ENCODE results near the gene PALLD. TPM values are rescaled to one million over a fixed set of nuclear protein-coding genes. Genes with fewer than 3 reads are reported as not detected.

Gene PALLD
- total and polyA plus RNA-seq, 2 of the 13 experiments (the other 11 are each of a cell fraction or from before 2014, with no cell fraction given) = 0.50 to 1.5 TPM

GRCh38 chr4:168803732-168804131 is 306.9 kb downstream of the PALLD start:
- FAIRE-seq = no peak

GRCh38 chr4:168804146-168804545 is 307.3 kb downstream of the PALLD start:
- in situ Hi-C loops (cut with HindIII; ENCODE audit: extremely low pct_ligation_motif_present, low pct_unique_long_range_greater_than_20kb) (no loop called here), intact Hi-C loops (cut with micrococcal nuclease; ENCODE audit: unreplicated experiment) (no loop called here)
- 46% methylated on average over 3 of the region's 3 CpGs for WGBS (ENCODE audit: low lambda C conversion rate)
- Histone ChIP-seq H3K36me3 (replicated peaks in 1 of 2; ENCODE audit: control insufficient read depth in 1 of 2, insufficient read depth in 2 of 2, low read length in 2 of 2) (no peaks in the 10 kb centered on the region), H3K4me2 (ENCODE audit: low read depth, low read length) (no peak overlapping the region), H3K27me3 (ENCODE audit: control insufficient read depth in 1 of 2, insufficient read depth in 2 of 2, low read length in 2 of 2) (no peaks in the 10 kb centered on the region), H3K4me3 (replicated peaks in 1 of 3; ENCODE audit: insufficient read depth in 1 of 3, low read depth in 2 of 3, low read length in 3 of 3) (no peak overlapping the region), H3K9ac (ENCODE audit: insufficient read depth, low read depth, low read length) (no peak overlapping the region), H3K27ac (ENCODE audit: extremely low read length, insufficient read depth, low read length) (no peak overlapping the region), H3K79me2 (ENCODE audit: insufficient read depth, low read length) (no peaks in the 10 kb centered on the region), H4K20me1 (ENCODE audit: insufficient read depth, low read length) (no peaks in the 10 kb centered on the region), H3K4me1 (ENCODE audit: insufficient read depth, low read length) (no peaks in the 10 kb centered on the region), H2AFZ (ENCODE audit: low read length) (no peak overlapping the region), H3K9me3 (ENCODE audit: low read length) (no peaks in the 10 kb centered on the region)
- no peak for ATAC-seq
- DNase-seq (ENCODE audit: low spot score) = no peak
- ChIA-PET POLR2A (no interaction called here), CTCF (ENCODE audit: low intra/inter-chr PET ratio, low total read pairs) (no interaction called here)
- no peak for TF ChIP-seq HNRNPK (IDR thresholded peaks at IDR 0.05; ENCODE audit: low read depth, low read length, poor library complexity, severe bottlenecking)
- TF ChIP-seq, protein P1, sequence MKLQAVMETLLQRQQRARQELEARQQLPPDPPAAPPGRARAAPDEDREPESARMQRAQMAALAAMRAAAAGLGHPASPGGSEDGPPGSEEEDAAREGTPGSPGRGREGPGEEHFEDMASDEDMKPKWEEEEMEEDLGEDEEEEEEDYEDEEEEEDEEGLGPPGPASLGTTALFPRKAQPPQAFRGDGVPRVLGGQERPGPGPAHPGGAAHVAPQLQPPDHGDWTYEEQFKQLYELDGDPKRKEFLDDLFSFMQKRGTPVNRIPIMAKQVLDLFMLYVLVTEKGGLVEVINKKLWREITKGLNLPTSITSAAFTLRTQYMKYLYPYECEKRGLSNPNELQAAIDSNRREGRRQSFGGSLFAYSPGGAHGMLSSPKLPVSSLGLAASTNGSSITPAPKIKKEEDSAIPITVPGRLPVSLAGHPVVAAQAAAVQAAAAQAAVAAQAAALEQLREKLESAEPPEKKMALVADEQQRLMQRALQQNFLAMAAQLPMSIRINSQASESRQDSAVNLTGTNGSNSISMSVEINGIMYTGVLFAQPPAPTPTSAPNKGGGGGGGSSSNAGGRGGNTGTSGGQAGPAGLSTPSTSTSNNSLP (IDR thresholded peaks at IDR 0.05; ENCODE audit: low read depth, low read length) = no peak
- no peak for TF ChIP-seq KDM3A (CRISPR knock-in tag; IDR thresholded peaks at IDR 0.05; ENCODE audit: low read depth)
- no peak for TF ChIP-seq ZBTB8A (CRISPR knock-in tag; IDR thresholded peaks at IDR 0.05; ENCODE audit: borderline replicate concordance, low read depth)
- TF ChIP-seq RBFOX2 (IDR thresholded peaks at IDR 0.05; ENCODE audit: low read depth, low read length) = no peak
- no peak for TF ChIP-seq NCOA5 (CRISPR knock-in tag; IDR thresholded peaks at IDR 0.05)
- no peak for TF ChIP-seq ZUFSP (CRISPR knock-in tag; IDR thresholded peaks at IDR 0.05; ENCODE audit: borderline replicate concordance)
- FAIRE-seq = no peak
- BruUV-seq (replicated peaks) = no TSS peak

More at GRCh38 chr4:168803732-168804131, 306.9 kb downstream of the PALLD start:
- intact Hi-C loops (cut with micrococcal nuclease; ENCODE audit: unreplicated experiment) = no loop called here
- Histone ChIP-seq H3K4me2 (ENCODE audit: low read depth, low read length) (no peak overlapping the region), H2AFZ (ENCODE audit: low read length) (no peak overlapping the region), H3K9me3 (ENCODE audit: low read length) (no peaks in the 10 kb centered on the region), H3K36me3 (replicated peaks in 1 of 2; ENCODE audit: control insufficient read depth in 1 of 2, insufficient read depth in 2 of 2, low read length in 2 of 2) (no peaks in the 10 kb centered on the region), H3K9ac (ENCODE audit: insufficient read depth, low read depth, low read length) (no peak overlapping the region), H3K79me2 (ENCODE audit: insufficient read depth, low read length) (no peaks in the 10 kb centered on the region), H3K27ac (ENCODE audit: extremely low read length, insufficient read depth, low read length) (no peak overlapping the region), H3K4me1 (ENCODE audit: insufficient read depth, low read length) (no peaks in the 10 kb centered on the region), H3K27me3 (ENCODE audit: control insufficient read depth in 1 of 2, insufficient read depth in 2 of 2, low read length in 2 of 2) (no peaks in the 10 kb centered on the region), H4K20me1 (ENCODE audit: insufficient read depth, low read length) (no peaks in the 10 kb centered on the region), H3K4me3 (replicated peaks in 1 of 3; ENCODE audit: insufficient read depth in 1 of 3, low read depth in 2 of 3, low read length in 3 of 3) (no peak overlapping the region)
- no peak for TF ChIP-seq SP2 (CRISPR knock-in tag; IDR thresholded peaks at IDR 0.05)
- BruUV-seq (replicated peaks) = no TSS peak
- in situ Hi-C loops (cut with HindIII; ENCODE audit: extremely low pct_ligation_motif_present, low pct_unique_long_range_greater_than_20kb) = no loop called here
- ChIA-PET CTCF (ENCODE audit: low intra/inter-chr PET ratio, low total read pairs) (no interaction called here), POLR2A (no interaction called here)
- 94% methylated on average over 2 of the region's 4 CpGs for WGBS (ENCODE audit: low lambda C conversion rate)
- ATAC-seq (peak; percentile 43; the same call in 1 of the 3 replicates), DNase-seq (ENCODE audit: low spot score) (no peak)
